Activated CD4-positive, alpha-beta T cell treated with anti-CD3 and anti-CD28 coated beads, Interleukin-2, amount 50 U/mL, for 48 hours (primary cell): ENCODE measurements around the gene EIF3L.

Source experiments
- DNase-seq, 2 experiments: peaks; one replicate each; pipeline ENCODE4 v3.0.0-alpha.2; 2020

EIF3L gene

GRCh38 chr22:37855462-37855861 is 6.2 kb downstream of the EIF3L start:
- DNase-seq: no peak

- no peak for DNase-seq
Observed at GRCh38 chr22:37860796-37861421, 11.7 kb downstream of the EIF3L start.

GRCh38 chr22:37862570-37863325 is 13.5 kb downstream of the EIF3L start:
- no peak for DNase-seq

- no peak for DNase-seq
Observed at GRCh38 chr22:37865510-37865909, 16.3 kb downstream of the EIF3L start.

- DNase-seq: no peak
Observed at GRCh38 chr22:37870273-37870672, 21.1 kb downstream of the EIF3L start.

- no peak for DNase-seq
Observed at GRCh38 chr22:37880668-37881440, 31.6 kb downstream of the EIF3L start.

GRCh38 chr22:37884420-37884819 is 35.2 kb downstream of the EIF3L start:
- DNase-seq: no peak

GRCh38 chr22:37887584-37888378 is 38.6 kb downstream of the EIF3L start:
- no peak for DNase-seq

GRCh38 chr22:37891926-37892325 is 42.7 kb downstream of the EIF3L start:
- DNase-seq: no peak

GRCh38 chr22:37892566-37893335 is 43.5 kb downstream of the EIF3L start:
- DNase-seq: no peak

- no peak for DNase-seq
Observed at GRCh38 chr22:37893583-37893983, 44.4 kb downstream of the EIF3L start.

- DNase-seq: no peak
Observed at GRCh38 chr22:37894939-37895670, 45.9 kb downstream of the EIF3L start.

GRCh38 chr22:37896181-37896592 is 47.0 kb downstream of the EIF3L start:
- peak; percentile 25 to 30 for DNase-seq

- DNase-seq: no peak
Observed at GRCh38 chr22:37896939-37897338, 47.7 kb downstream of the EIF3L start.

GRCh38 chr22:37897807-37898206 is 48.6 kb downstream of the EIF3L start:
- no peak for DNase-seq

GRCh38 chr22:37898441-37899181 is 49.4 kb downstream of the EIF3L start:
- no peak for DNase-seq

- DNase-seq: peak; percentile 9 to 16
Observed at GRCh38 chr22:37904572-37905533, 55.6 kb downstream of the EIF3L start.

- peak; percentile 65 to 72 for DNase-seq
Observed at GRCh38 chr22:37905534-37906363, 56.5 kb downstream of the EIF3L start, which contains the start of gene MICALL1. Gene MICALL1 (plus strand): TSS chr22:37906297. CDS start chr22:37906423, 126 bp downstream.
